Measurements from ENCODE around the gene VRK3.
"Not testable (repeated sequence)": the region's sequence is repeated elsewhere in the genome, so short reads cannot be mapped to it uniquely, and the experiment has no call there.

The VRK3 gene

GRCh38 chr19:50025022-50025793, at the start of gene VRK3:
TSS of gene VRK3 (minus strand) at chr19:50025372. CDS start at chr19:50016162, 9,210 bp downstream.
- peak; percentile 99 to 100 for DNase-seq

GRCh38 chr19:50068382-50068781, 43.2 kb upstream of the VRK3 start:
- not testable (repeated sequence) for DNase-seq

- DNase-seq = no peak
These were observed 42.4 kb upstream of the VRK3 start for GRCh38 chr19:50067575-50067974.

GRCh38 chr19:50065938-50066337, 40.8 kb upstream of the VRK3 start:
- DNase-seq = no peak

GRCh38 chr19:50061650-50062049, 36.5 kb upstream of the VRK3 start:
- DNase-seq = no peak

GRCh38 chr19:50060107-50060506, 34.9 kb upstream of the VRK3 start:
- DNase-seq = no peak

GRCh38 chr19:50059045-50059444, 33.9 kb upstream of the VRK3 start:
- no peak for DNase-seq

- no peak for DNase-seq
These were observed 33.3 kb upstream of the VRK3 start for GRCh38 chr19:50058425-50058824.

GRCh38 chr19:50053119-50053518, 27.9 kb upstream of the VRK3 start:
- no peak for DNase-seq

- DNase-seq = no peak
These were observed 26.8 kb upstream of the VRK3 start for GRCh38 chr19:50051964-50052363.

- DNase-seq = not testable (repeated sequence)
These were observed 26.2 kb upstream of the VRK3 start for GRCh38 chr19:50051228-50051895.

GRCh38 chr19:50050406-50051227, 25.4 kb upstream of the VRK3 start:
- DNase-seq = peak; percentile 81 to 91

GRCh38 chr19:50047671-50048070, 22.5 kb upstream of the VRK3 start:
- DNase-seq = no peak

GRCh38 chr19:50046649-50047503, 21.7 kb upstream of the VRK3 start:
- DNase-seq = peak; percentile 18 to 23

- DNase-seq = no peak
These were observed 19.8 kb upstream of the VRK3 start for GRCh38 chr19:50044922-50045321.

- no peak for DNase-seq
These were observed 18.8 kb upstream of the VRK3 start for GRCh38 chr19:50043967-50044366.

- DNase-seq = no peak
These were observed 17.3 kb upstream of the VRK3 start for GRCh38 chr19:50042363-50043024.

- DNase-seq = no peak
These were observed 15.8 kb upstream of the VRK3 start for GRCh38 chr19:50040967-50041366.

- no peak for DNase-seq
These were observed 14.8 kb upstream of the VRK3 start for GRCh38 chr19:50039968-50040367.

- no peak for DNase-seq
These were observed 11.7 kb upstream of the VRK3 start for GRCh38 chr19:50036908-50037307.

- no peak for DNase-seq
These were observed 5.8 kb upstream of the VRK3 start for GRCh38 chr19:50030937-50031336.

GRCh38 chr19:50030225-50030624, 5.1 kb upstream of the VRK3 start:
- no peak for DNase-seq
